H1 (cell line): Measurements from ENCODE around the gene URM1. TPM values are rescaled to one million over a fixed set of nuclear protein-coding genes. Genes with fewer than 3 reads are reported as not detected.

ENCODE experiments used
- BACH1 ChIP-seq: IDR thresholded peaks from 2 replicates; pipeline ENCODE4 v1.6.1; 2012; ENCODE audit warnings: low read length, improper control_type of control experiment
- KDM5A ChIP-seq: fragments of 200-600 bp; IDR thresholded peaks from 2 replicates; pipeline ENCODE4 v1.7.1; 2012; ENCODE audit warnings: mild to moderate bottlenecking, low read length, inconsistent platforms, mixed read lengths
- POU5F1 ChIP-seq: IDR thresholded peaks from 2 replicates; pipeline ENCODE4 v1.6.1; 2011; ENCODE audit warnings: low read depth, mild to moderate bottlenecking, low read length, moderate library complexity
- RFX5 ChIP-seq: IDR thresholded peaks from 2 replicates; pipeline ENCODE4 v1.6.1; 2011; ENCODE audit warnings: low read depth, low read length, improper control_type of control experiment, borderline replicate concordance
- SIRT6 ChIP-seq: IDR thresholded peaks from one replicate; pipeline ENCODE4 v1.7.1; 2012; ENCODE audit warnings: low read length, inconsistent platforms
- SP2 ChIP-seq: IDR thresholded peaks from 2 replicates; pipeline ENCODE4 v1.6.1; 2012; ENCODE audit warnings: mild to moderate bottlenecking, low read length, inconsistent platforms
- SUZ12 ChIP-seq: fragments of 200-600 bp; sonication (generic); IDR thresholded peaks from 2 replicates; pipeline ENCODE4 v1.6.1; 2012; ENCODE audit warnings: mild to moderate bottlenecking, inconsistent platforms, low read length, moderate library complexity, mixed read lengths
- polyA plus RNA-seq, 7 experiments: library from polyadenylated mRNA; depleted of rRNA in 3 of 7; stranded (reverse) in 5 of 7; unstranded in 2 of 7; fragments of >200 nt in 5 of 7; fragments of 200-250 nt in 2 of 7; gene quantifications; 1 replicate in 5 of 7; 2 replicates in 1 of 7; 4 replicates in 1 of 7; pipeline versions ENCODE4 v1.2.1 to v1.2.3, GENCODE V29; 2011 to 2013; ENCODE audit warnings: missing spikeins in 2 of 7, mixed read lengths in 2 of 7
- total RNA-seq: library from RNA; stranded (reverse); fragmentation: NEBNext Ultra II Directional; extraction: Animal tissue kit (Norgen Biotek cat#: 25700); gene quantifications from 2 replicates; pipeline ENCODE4 v1.2.1, GENCODE V29; 2021
- TF ChIP-seq, protein P1 (sequence below): fragments of 300-600 bp; sonication (generic); IDR thresholded peaks from 2 replicates; pipeline ENCODE4 v1.7.1; 2012; ENCODE audit warnings: low read length, moderate library complexity, mild to moderate bottlenecking, inconsistent platforms; ENCODE audit not compliant: insufficient replicate concordance
- TF ChIP-seq, protein P2 (sequence below): IDR thresholded peaks from 2 replicates; pipeline ENCODE4 v1.6.1; 2011; ENCODE audit warnings: low read depth, mild to moderate bottlenecking, low read length; ENCODE audit not compliant: insufficient read depth

URM1 gene
- total and polyA plus RNA-seq, 2 of the 8 experiments (the other 6 are each of a cell fraction or from before 2014, with no cell fraction given) = 58.3 to 62.3 TPM

DNA sequence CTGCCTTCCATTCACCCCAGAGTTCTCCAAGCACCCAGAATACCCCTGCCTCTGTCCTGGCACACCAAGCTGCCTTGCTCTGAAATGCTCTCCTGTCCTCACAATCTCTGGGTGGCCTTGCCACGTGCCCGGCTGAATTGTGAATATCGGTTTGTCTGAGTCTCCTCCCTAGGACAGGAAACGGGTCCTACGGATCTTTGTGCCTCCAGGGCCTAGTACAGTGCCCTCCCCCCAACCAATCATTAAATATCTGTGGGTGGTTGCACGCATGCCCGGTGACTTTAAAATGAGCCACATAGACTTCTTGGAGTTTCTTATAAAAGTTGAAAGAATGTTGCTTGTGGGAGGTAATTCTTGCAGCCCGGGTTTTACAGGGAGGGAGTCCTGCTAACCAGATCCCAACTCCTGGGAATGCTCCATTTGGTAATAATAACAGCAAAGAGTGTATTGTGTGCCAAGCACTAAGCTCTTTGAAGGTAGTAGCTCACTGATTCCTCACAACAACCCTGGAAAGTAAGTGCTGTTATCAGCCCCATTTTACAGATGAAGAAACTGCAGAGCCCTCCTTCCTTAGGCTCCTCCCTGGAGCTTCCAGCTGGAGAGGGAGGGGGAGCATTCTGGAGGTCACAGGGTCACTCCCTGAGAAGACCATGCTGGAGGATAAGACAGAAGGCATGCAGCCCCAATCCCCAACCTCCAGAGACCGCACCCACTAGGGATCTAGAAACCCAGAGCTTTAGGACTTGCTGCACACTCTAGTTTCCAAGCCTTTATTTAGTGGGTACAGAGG lies 23.4 kb downstream of the URM1 start (continued):
- TF ChIP-seq, protein P1, sequence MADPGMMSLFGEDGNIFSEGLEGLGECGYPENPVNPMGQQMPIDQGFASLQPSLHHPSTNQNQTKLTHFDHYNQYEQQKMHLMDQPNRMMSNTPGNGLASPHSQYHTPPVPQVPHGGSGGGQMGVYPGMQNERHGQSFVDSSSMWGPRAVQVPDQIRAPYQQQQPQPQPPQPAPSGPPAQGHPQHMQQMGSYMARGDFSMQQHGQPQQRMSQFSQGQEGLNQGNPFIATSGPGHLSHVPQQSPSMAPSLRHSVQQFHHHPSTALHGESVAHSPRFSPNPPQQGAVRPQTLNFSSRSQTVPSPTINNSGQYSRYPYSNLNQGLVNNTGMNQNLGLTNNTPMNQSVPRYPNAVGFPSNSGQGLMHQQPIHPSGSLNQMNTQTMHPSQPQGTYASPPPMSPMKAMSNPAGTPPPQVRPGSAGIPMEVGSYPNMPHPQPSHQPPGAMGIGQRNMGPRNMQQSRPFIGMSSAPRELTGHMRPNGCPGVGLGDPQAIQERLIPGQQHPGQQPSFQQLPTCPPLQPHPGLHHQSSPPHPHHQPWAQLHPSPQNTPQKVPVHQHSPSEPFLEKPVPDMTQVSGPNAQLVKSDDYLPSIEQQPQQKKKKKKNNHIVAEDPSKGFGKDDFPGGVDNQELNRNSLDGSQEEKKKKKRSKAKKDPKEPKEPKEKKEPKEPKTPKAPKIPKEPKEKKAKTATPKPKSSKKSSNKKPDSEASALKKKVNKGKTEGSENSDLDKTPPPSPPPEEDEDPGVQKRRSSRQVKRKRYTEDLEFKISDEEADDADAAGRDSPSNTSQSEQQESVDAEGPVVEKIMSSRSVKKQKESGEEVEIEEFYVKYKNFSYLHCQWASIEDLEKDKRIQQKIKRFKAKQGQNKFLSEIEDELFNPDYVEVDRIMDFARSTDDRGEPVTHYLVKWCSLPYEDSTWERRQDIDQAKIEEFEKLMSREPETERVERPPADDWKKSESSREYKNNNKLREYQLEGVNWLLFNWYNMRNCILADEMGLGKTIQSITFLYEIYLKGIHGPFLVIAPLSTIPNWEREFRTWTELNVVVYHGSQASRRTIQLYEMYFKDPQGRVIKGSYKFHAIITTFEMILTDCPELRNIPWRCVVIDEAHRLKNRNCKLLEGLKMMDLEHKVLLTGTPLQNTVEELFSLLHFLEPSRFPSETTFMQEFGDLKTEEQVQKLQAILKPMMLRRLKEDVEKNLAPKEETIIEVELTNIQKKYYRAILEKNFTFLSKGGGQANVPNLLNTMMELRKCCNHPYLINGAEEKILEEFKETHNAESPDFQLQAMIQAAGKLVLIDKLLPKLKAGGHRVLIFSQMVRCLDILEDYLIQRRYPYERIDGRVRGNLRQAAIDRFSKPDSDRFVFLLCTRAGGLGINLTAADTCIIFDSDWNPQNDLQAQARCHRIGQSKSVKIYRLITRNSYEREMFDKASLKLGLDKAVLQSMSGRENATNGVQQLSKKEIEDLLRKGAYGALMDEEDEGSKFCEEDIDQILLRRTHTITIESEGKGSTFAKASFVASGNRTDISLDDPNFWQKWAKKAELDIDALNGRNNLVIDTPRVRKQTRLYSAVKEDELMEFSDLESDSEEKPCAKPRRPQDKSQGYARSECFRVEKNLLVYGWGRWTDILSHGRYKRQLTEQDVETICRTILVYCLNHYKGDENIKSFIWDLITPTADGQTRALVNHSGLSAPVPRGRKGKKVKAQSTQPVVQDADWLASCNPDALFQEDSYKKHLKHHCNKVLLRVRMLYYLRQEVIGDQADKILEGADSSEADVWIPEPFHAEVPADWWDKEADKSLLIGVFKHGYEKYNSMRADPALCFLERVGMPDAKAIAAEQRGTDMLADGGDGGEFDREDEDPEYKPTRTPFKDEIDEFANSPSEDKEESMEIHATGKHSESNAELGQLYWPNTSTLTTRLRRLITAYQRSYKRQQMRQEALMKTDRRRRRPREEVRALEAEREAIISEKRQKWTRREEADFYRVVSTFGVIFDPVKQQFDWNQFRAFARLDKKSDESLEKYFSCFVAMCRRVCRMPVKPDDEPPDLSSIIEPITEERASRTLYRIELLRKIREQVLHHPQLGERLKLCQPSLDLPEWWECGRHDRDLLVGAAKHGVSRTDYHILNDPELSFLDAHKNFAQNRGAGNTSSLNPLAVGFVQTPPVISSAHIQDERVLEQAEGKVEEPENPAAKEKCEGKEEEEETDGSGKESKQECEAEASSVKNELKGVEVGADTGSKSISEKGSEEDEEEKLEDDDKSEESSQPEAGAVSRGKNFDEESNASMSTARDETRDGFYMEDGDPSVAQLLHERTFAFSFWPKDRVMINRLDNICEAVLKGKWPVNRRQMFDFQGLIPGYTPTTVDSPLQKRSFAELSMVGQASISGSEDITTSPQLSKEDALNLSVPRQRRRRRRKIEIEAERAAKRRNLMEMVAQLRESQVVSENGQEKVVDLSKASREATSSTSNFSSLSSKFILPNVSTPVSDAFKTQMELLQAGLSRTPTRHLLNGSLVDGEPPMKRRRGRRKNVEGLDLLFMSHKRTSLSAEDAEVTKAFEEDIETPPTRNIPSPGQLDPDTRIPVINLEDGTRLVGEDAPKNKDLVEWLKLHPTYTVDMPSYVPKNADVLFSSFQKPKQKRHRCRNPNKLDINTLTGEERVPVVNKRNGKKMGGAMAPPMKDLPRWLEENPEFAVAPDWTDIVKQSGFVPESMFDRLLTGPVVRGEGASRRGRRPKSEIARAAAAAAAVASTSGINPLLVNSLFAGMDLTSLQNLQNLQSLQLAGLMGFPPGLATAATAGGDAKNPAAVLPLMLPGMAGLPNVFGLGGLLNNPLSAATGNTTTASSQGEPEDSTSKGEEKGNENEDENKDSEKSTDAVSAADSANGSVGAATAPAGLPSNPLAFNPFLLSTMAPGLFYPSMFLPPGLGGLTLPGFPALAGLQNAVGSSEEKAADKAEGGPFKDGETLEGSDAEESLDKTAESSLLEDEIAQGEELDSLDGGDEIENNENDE = no peak
- TF ChIP-seq SIRT6 (no peak), SUZ12 (peak; percentile 57; the same call in 1 of the 2 replicates), RFX5 (no peak), BACH1 (no peak), POU5F1 (no peak), KDM5A (no peak), SP2 (no peak)
- TF ChIP-seq, protein P2, sequence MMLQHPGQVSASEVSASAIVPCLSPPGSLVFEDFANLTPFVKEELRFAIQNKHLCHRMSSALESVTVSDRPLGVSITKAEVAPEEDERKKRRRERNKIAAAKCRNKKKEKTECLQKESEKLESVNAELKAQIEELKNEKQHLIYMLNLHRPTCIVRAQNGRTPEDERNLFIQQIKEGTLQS = no peak
